Ascending aorta (tissue), 2 donors: ENCODE results near the gene FBLN1. TPM values are rescaled to one million over a fixed set of nuclear protein-coding genes. Genes with fewer than 3 reads are reported as not detected.
A peak's percentile ranks its signal among the peaks of the same experiment; 100 is the strongest.
"Not testable (repeated sequence)": the region's sequence is repeated elsewhere in the genome, so short reads cannot be mapped to it uniquely, and the experiment has no call there.

Source experiments
- DNase-seq, 2 donors: peaks; one replicate each; pipeline ENCODE4 v3.0.0-alpha.2; 2019; ENCODE audit warnings: low spot score in 2 of 2
- H3K27ac ChIP-seq, 2 donors: fragments of 200-600 bp; sonication (generic); one replicate each; pipeline ENCODE4 v1.5.1; 2016 to 2017; ENCODE audit warnings: mild to moderate bottlenecking in 1 of 2
- H3K27me3 ChIP-seq: fragments of 200-600 bp; sonication (generic); one replicate; pipeline ENCODE4 v1.5.1; 2017
- H3K36me3 ChIP-seq, 2 donors: fragments of 200-600 bp; sonication (generic); one replicate each; pipeline ENCODE4 v1.5.1; 2016
- H3K4me1 ChIP-seq, 2 donors: fragments of 200-600 bp; sonication (generic); one replicate each; pipeline ENCODE4 v1.5.1; 2016 to 2017; ENCODE audit warnings: mild to moderate bottlenecking in 1 of 2
- H3K4me3 ChIP-seq, 2 donors: fragments of 200-600 bp; sonication (generic); one replicate each; pipeline ENCODE4 v1.5.1; 2016 to 2017; ENCODE audit warnings: mild to moderate bottlenecking in 1 of 2
- H3K9me3 ChIP-seq, 2 donors: fragments of 200-600 bp; sonication (generic); one replicate each; pipeline ENCODE4 v1.5.1; 2016
- CTCF ChIP-seq, 3 experiments: fragments of 200-600 bp in 2 of 3; fragments of 450-650 bp in 1 of 3; sonication (generic) in 2 of 3; IDR thresholded peaks; one replicate each; pipeline ENCODE4 v1.5.1; 2016 to 2019; ENCODE audit warnings: antibody characterized with exemption in 3 of 3, mild to moderate bottlenecking in 1 of 3, moderate library complexity in 1 of 3
- intact Hi-C: fragments of 100-400 bp; cut with DNase I; formaldehyde crosslinking; loops from one replicate; pipeline ENCODE4 v1.15.1; 2023
- total RNA-seq: library from RNA; depleted of rRNA; stranded (reverse); fragments of >200 nt; gene quantifications from one replicate; pipeline ENCODE4 v1.1.0, GENCODE V29; 2016

FBLN1 gene
- total RNA-seq, 1 donor from 2014 or later, result 580 TPM

GRCh38 chr22:45553351-45554039 is 50.8 kb downstream of the FBLN1 start:
- Histone ChIP-seq H3K27ac (peak overlapping the region; percentile 94 to 97), H3K9me3 (no peaks in the 10 kb centered on the region), H3K27me3 (no peaks in the 10 kb centered on the region), H3K4me1 (peaks cover 25 to 55% of the 10 kb centered on the region in 2 donors), H3K4me3 (peak overlapping the region in 1 of 2 donors; percentile 12), H3K36me3 (peaks cover 0 to 6% of the 10 kb centered on the region in 2 donors)
- peak; percentile 92 to 97 (median 94) for TF ChIP-seq CTCF (IDR thresholded peaks at IDR 0.05)
- DNase-seq, result peak; percentile 76 to 95
- intact Hi-C loops, result loop anchor here (1.0 to 10.0 kb wide), 9 partner anchors 41 to 389 kb away; partner anchors contain the start of genes FAM118A, FBLN1 and NUP50

- Histone ChIP-seq H3K36me3 (peaks cover 0 to 6% of the 10 kb centered on the region in 2 donors), H3K27ac (peak overlapping the region; percentile 94 to 97), H3K9me3 (no peaks in the 10 kb centered on the region), H3K4me3 (peak overlapping the region in 1 of 2 donors; percentile 12), H3K27me3 (no peaks in the 10 kb centered on the region), H3K4me1 (peaks cover 20 to 50% of the 10 kb centered on the region in 2 donors)
- TF ChIP-seq CTCF (IDR thresholded peaks at IDR 0.05), result peak in 1 of 3 experiments; percentile 14
- intact Hi-C loops, result loop anchor here (1.0 to 10.0 kb wide), 3 partner anchors 222 to 389 kb away; partner anchors contain the start of gene NUP50
- no peak for DNase-seq
These were observed 51.3 kb downstream of the FBLN1 start for GRCh38 chr22:45554040-45554406.

GRCh38 chr22:45554861-45555260 is 52.2 kb downstream of the FBLN1 start:
- H3K4me3 ChIP-seq, result no peak overlapping the region
- no peaks in the 10 kb centered on the region for H3K27me3 ChIP-seq
- DNase-seq, result no peak
- peaks cover 0 to 8% of the 10 kb centered on the region in 2 donors for H3K36me3 ChIP-seq
- H3K27ac ChIP-seq, result peak overlapping the region; percentile 94 to 97
- TF ChIP-seq CTCF (IDR thresholded peaks at IDR 0.05), result no peak
- intact Hi-C loops, result loop anchor here (1.0 to 10.0 kb wide), 3 partner anchors 223 to 390 kb away; partner anchors contain the start of gene NUP50
- peaks cover 0 to under 1% of the 10 kb centered on the region in 2 donors for H3K9me3 ChIP-seq
- H3K4me1 ChIP-seq, result peaks cover 19 to 46% of the 10 kb centered on the region in 2 donors

GRCh38 chr22:45557926-45558325 is 55.2 kb downstream of the FBLN1 start:
- H3K9me3 ChIP-seq, H3K4me3 ChIP-seq, H3K27ac ChIP-seq, DNase-seq, H3K27me3 ChIP-seq: not testable (repeated sequence)
- H3K4me1 ChIP-seq, result peaks cover 1 to 16% of the 10 kb centered on the region in 2 donors
- intact Hi-C loops, result loop anchor here (10.0 kb wide), 1 partner anchor 393 kb away; the partner anchor contains the start of gene NUP50
- H3K36me3 ChIP-seq, result peaks cover 3 to 19% of the 10 kb centered on the region in 2 donors

GRCh38 chr22:45560092-45560491 is 57.4 kb downstream of the FBLN1 start:
- H3K9me3 ChIP-seq, H3K27ac ChIP-seq, intact Hi-C loops, H3K4me3 ChIP-seq, H3K4me1 ChIP-seq, H3K27me3 ChIP-seq, DNase-seq: not testable (repeated sequence)
- peaks cover 11 to 35% of the 10 kb centered on the region in 2 donors for H3K36me3 ChIP-seq

GRCh38 chr22:45560761-45561160 is 58.1 kb downstream of the FBLN1 start:
- H3K9me3 ChIP-seq, H3K27ac ChIP-seq, intact Hi-C loops, DNase-seq, H3K4me3 ChIP-seq, H3K27me3 ChIP-seq, H3K4me1 ChIP-seq: not testable (repeated sequence)
- H3K36me3 ChIP-seq, result peaks cover 11 to 37% of the 10 kb centered on the region in 2 donors

- H3K36me3 ChIP-seq, result peaks cover 11 to 37% of the 10 kb centered on the region in 2 donors
- TF ChIP-seq CTCF (IDR thresholded peaks at IDR 0.05), result no peak
- intact Hi-C loops, result no loop called here
- peaks cover 0 to 4% of the 10 kb centered on the region in 2 donors for H3K9me3 ChIP-seq
- no peaks in the 10 kb centered on the region for H3K4me1 ChIP-seq
- no peaks in the 10 kb centered on the region for H3K27me3 ChIP-seq
- DNase-seq, result no peak
- no peak overlapping the region for H3K4me3 ChIP-seq
- H3K27ac ChIP-seq, result no peak overlapping the region
These were observed 59.4 kb downstream of the FBLN1 start for GRCh38 chr22:45562102-45562501.
